ENCODE results near the gene GNPTAB.

DNA sequence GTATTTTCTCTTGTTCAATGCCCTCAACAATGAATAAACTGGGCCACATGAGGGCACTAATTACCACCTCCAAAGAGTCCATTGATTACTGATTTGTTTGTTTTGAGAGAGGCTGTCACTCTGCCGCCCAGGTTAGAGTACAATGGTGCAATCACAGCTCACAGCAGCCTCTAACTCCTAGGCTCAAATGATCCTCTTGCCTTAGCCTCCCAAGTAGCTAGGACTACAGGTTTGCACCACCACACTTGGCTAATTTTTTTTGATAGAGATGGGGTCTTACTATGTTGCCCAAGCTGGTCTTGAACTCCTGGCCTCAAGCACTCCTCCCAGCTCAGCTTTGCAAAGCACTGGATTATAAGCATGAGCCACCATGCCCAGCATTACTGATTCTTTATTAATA is 63.2 kb downstream of the GNPTAB start:
- TF ChIP-seq ZNF274 (IDR thresholded peaks at IDR 0.05; ENCODE audit: low read depth, low read length) = no peak
- TF ChIP-seq YY1 (IDR thresholded peaks at IDR 0.05; ENCODE audit: insufficient read depth, insufficient read length) = no peak
- TF ChIP-seq SUZ12 (IDR thresholded peaks at IDR 0.05; ENCODE audit: extremely low read depth, insufficient read depth, insufficient read length) = no peak

Data from NT2/D1 (cell line).